HG02938 (cell line): ENCODE results near the gene GMEB2.
"Not testable (repeated sequence)": the region's sequence is repeated elsewhere in the genome, so short reads cannot be mapped to it uniquely, and the experiment has no call there.

Experiments
- ATAC-seq: cut with Tn5 transposase; IDR thresholded peaks from one replicate; pipeline ENCODE4 v1.9.1; 2021; ENCODE audit warnings: mild to moderate bottlenecking, moderate library complexity; ENCODE audit not compliant: unreplicated experiment

GMEB2 gene

GRCh38 chr20:63617092-63617875 lies 9.6 kb downstream of the GMEB2 start:
- ATAC-seq = no peak

GRCh38 chr20:63613863-63614594 lies 12.9 kb downstream of the GMEB2 start:
- ATAC-seq = not testable (repeated sequence)

DNA sequence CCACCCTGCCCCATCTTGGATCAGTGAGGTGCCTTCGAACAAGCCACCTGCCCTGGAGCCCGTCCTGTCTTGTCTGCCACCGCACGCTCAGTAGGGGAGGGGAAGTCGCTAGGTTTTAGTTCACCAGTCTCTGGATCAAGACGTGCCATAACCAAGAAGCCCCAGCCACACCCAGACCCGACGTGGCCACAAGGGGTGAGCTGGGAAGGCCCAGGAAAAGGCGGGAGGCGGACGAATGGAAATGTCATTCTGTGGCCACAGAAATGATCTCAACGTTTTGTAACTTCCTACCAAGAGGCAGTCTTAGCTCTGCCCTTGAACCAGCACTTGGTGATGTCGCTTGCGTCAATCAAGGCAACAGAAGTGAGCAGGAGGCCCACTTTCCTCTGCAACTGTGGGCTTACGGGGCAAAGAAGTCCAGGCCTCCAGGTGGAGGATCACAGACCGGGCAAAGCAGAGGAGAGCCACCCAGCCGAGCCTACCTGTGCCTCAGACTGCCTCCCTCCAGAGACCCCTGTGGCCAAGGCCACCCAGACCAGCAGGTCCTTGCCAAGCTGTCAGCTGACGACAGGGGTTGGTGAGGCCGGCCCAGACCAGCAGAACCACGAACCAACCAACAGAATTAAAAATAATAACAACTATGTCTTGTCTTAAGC lies 14.5 kb downstream of the GMEB2 start:
- ATAC-seq = no peak

GRCh38 chr20:63611646-63612045 lies 15.3 kb downstream of the GMEB2 start:
- ATAC-seq = no peak

DNA sequence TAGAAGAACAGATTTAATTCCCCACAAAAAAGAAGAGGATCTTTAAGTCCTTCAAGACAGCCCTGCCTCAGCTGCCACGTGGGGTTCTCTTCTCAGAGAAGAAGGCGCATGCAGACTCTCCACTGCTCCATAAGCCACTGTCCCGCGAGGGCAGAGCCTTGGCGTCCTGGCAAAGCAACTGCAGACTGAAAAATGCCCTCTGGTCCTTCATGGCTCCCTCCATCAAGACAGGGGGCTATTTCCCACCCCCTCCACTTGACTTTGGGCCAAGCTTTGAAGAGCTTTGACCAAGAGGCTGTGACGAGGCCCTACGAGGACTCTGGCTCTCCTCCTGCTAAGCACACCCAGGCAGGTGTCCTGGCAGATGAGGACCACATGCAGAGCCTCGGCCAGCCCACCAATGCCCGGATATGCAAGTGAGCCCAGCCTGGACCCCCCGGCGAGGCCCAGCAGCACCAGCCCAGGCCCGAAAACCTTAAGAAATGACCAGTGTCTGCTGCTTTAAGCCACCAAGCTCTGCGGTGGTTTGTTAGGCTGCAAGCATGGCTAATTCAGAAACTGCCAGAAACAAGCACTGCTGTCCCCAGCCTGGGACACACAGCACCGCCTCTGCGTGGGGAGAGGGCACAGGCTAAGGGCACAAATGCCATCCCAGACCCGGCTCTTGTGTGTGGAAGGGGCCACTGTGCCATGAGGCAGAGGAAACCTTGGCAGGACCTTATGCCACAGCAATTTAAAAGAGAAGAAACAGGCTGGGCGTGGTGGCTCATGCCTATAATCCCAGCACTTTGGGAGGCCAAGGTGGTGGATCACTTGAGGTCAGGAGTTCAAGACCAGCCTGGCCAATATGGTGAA lies 16.1 kb downstream of the GMEB2 start:
- ATAC-seq = no peak

DNA sequence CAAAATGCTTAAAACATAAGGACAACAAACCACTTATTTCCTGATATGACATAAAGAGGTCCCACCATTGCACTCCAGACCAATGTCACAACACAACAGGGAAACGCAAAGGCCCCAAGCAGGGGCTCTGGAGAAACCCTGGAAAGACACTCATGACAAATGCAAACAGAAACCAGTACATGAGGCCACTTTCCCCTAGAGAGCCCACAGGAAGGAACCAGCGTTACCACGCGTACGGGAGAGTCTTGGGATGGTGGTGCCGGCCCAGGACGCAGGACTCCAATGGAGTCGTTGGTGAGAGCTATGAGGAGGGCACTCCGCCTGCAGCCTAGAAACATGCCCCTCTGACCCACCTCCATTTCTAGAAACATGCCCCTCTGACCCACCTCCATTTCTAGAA lies 20.2 kb downstream of the GMEB2 start:
- ATAC-seq = no peak

DNA sequence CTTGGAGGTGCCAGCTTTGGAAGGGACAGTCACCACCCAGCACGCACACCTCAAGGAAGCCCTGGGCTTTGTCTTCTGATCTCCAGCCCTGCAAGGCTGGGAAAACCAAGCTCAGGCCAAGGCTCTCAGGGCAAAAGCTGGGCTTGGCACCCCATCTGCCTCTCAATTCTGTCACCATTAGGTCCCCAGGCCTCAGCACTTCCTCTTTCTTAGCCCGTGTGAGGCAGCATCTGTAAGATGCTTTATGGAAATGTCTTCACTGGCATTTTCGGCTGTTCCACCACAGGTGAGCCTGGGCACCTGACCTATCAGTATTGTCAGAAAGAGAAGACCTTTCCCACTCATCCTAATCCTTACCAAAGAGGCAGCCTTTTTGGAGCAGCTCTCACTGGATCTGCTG lies 24.6 kb downstream of the GMEB2 start:
- ATAC-seq = no peak

GRCh38 chr20:63601679-63602078 lies 25.2 kb downstream of the GMEB2 start:
- not testable (repeated sequence) for ATAC-seq

GRCh38 chr20:63599396-63600050 lies 27.4 kb downstream of the GMEB2 start:
- ATAC-seq = no peak

GRCh38 chr20:63598479-63599395 lies 28.2 kb downstream of the GMEB2 start:
- ATAC-seq = no peak

DNA sequence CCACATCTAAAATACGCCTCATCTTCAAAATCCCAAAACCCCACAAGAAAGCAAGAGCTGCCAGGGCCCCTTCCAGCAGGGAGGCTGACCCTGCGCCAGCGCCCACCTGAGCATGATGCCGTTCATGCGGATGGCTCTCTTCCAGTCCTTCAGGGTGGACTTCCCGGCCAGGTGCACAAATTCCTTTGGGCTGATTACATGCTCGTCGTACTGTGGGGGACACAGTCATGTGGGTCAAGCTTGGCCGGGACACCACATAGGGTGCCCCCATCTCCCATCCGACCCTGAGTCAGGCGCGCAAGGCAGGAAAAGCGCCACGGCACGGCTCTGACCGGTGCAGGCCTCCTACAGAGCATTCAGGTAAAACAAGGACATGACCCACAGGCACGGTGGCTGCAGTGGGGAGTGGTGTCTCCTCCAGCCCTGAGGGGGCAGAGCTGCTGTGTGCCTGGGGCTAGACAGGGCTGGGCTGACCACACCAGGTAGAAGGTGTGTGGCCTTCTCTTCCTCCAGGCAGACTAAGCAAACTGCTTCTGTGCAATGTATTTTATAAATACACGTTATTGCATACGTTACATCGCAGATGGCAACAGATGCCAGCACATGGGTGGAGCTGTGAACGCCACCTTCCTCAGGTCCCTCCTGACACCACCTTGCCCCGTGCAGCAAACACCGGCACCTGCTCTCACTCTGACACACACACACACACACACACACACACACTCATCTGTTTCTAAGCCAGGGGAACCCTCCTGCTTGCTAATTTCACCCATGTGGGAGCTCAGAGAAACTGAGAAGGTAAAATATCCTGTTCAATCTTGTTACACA lies 29.0 kb downstream of the GMEB2 start:
- no peak for ATAC-seq

DNA sequence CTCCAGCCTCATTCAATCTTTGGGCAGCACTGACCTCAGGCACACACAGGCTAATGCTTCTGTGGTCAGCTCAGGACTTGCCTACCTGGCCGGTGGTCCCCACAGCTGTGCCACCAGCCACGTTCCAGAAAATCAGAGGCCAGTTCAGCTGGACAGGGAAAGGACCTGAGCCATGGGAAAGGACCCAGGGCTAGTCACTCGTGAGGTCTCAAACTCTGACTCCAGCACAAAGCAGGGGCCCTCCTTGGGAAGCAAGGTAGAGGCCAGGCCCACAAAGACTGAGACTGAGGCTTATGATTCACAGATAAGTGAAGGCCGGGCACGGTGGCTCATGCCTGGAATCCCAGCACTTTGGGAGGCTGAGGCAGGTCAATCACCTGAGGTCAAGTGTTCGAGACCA lies 30.5 kb downstream of the GMEB2 start:
- ATAC-seq = no peak

DNA sequence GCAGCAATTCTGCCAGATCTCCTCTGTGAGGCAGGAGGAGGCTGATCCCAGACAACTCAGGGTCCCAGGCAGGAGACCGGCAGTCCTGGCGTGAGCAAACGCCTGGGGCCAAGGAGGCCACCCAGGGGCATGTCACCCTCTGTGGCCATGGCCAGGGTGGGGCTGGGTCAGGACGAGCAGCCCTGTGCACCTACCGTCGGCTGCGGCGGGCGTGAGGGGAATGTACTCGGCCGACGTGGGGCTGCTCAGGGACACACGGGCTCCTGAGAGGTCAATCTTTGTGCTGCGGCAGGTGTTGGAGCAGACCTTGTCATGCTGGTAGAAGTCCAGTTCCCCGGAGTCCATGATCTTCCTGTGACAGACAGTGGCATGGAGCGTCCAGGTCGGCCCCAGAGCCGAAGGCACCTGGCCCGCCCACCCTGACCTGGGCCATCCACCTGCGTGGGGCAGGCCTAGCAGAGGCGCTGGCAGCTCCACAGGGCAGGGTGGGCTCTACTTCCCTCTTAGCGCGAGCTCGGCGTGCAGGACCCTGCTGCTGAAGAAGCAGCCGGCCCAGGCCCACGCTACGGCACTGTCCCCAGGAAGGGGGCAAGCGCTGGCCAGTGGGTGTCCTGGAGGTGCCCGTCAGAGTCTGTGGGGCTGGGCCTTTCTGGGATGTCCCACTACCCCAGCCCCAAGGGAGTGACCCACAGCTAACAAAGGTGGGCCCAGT lies 31.3 kb downstream of the GMEB2 start:
- no peak for ATAC-seq

DNA sequence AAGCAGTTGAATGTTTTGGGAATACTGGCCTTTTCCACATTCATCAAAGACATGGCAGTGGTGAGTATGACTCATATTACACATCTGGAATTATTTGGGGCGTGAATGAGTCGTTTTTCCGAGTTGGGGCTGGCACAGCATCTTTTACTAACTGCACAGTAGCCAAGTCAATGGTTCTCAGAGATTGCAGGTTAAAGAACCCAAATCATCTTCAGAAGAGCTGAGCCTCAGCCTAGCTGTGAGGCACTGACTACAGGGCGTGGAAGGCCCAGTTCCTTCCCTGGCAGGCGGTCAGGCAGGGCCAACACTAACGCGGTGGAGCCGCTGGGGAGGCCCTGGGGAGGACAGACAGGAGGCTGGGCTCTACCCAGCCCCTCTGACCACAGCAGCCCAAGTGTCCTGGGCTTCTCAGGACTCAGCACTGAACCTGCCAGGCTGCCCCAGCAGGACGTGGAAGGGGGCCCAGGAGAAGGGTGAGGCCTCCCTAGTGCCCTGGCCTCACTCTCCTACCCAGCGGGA lies 32.8 kb downstream of the GMEB2 start:
- no peak for ATAC-seq

DNA sequence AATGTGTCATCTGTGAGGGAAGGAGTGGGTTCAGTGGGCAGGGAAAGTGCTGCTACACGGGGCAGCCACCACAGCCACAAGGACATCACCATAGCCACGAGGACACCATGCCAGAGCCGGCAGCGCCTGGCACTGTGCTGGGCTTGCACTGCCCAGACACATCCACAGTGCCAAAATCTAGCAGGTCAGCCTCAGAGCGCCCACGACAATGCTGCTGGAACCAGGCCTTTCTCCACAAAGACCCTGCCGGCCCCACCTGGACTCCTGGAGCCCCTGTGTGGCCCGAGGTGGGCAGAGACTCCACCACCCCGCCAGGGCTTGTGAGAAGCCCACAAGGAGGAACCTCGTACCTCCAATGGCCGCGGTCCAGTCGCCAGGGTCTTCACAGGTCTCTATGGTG lies 34.2 kb downstream of the GMEB2 start:
- no peak for ATAC-seq

- no peak for ATAC-seq
These were observed 35.0 kb downstream of the GMEB2 start for GRCh38 chr20:63591786-63592355.

DNA sequence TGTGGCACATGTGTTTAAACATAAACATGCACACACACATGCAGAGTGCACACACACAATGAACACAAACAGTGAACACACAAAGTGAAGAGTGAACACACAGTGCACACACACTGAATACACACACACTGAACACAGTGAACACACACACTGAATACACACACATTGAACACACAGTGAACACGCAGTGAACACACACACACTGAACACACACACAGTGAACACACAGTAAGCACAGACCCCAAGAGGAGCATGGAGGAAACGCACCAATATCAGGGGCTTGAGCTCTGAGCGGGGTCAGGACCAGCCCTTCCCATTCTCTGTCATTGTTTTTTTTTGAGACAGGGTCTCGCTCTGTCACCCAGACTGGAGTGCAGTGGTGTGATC lies 35.8 kb downstream of the GMEB2 start:
- no peak for ATAC-seq
